ENCODE measurements around the gene IFI30.

The IFI30 gene

DNA sequence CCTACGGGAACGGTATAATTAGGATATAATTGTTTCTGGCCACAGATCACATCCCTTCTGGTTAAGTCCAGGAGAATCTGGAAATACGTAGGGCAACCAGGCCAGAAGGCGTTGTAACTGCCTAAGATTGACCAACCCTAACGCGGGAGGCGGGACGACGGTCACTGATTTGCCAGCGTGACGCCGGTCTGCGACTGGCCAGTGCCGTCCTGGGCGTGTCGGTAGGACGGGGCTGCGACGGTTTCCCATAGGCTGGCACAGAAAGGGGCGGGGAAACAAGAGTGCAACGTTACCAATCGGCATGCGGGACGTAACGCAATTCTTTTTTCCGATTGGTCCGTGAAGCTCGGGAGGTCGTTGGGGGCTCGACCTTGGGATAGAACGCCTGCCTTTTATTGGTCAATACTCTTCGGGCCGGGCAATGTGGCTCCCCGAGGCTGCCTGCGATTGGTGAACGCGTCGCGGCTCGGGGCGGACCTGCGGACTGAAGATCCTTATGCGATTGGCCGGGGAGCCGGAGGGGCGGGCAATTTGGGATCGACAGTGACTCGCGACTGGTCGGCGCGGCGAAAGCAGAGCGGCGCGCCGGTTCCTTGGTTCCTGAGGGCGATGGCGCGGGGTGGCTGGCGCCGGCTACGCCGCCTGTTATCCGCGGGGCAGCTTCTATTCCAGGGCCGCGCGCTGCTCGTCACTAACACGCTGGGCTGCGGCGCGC is 19.2 kb downstream of the IFI30 start, which contains the start of gene MPV17L2:
MPV17L2 (plus strand) TSS at position 546 of the 715 bp plus-strand sequence; CDS start at position 610, 64 bp downstream.
- no peak for TF ChIP-seq CTCF (IDR thresholded peaks at IDR 0.05)
- Histone ChIP-seq H3K9me3 (ENCODE audit: control insufficient read depth, low read length) (no peaks in the 10 kb centered on the region), H3K79me2 (no peaks in the 10 kb centered on the region)

DNA sequence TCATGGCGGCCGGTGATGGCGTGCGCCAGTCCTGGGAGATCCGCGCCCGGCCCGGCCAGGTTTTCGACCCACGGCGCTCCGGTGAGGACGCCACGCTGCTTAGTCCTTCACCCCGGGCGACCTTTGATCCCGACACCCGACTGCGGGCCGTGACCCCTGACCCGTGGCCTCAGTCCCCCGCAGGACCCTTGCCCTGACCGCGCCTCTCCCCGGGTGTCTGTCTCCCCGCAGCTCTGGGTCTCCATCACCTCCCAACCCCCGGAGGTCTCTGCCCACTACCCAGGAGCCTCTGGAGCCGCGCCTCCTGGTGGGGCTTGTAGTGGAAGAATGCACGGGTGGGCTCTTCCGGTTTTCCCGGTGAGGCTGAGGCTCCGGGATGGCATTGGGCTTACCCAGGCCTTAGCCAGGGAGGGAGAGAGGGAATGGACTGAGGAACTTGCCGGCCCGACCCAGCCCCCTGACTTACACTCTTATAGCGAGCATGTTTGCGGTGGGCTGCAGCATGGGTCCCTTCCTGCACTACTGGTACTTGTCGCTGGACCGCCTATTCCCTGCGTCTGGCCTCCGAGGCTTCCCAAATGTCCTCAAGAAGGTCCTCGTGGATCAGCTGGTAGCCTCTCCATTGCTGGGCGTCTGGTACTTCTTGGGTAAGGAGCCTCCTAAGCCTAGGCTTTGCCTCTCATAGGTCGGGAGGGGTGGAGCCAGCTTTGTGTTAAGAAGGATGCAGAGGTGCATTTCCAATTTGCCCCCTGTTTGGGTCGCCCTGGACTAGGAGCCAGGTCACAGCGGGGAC is 20.0 kb downstream of the IFI30 start:
- Histone ChIP-seq H3K9ac (peak overlapping the region; percentile 49), H3K4me3 (ENCODE audit: low read depth, low read length) (peak overlapping the region; percentile 81), H3K9me3 (ENCODE audit: control insufficient read depth, low read length) (no peaks in the 10 kb centered on the region), H3K27ac (peak overlapping the region; percentile 61), H3K27me3 (ENCODE audit: control insufficient read depth, insufficient read depth, low read length) (no peaks in the 10 kb centered on the region), H3K4me2 (ENCODE audit: low read length) (peak overlapping the region; percentile 90), H3K4me1 (peaks cover 5% of the 10 kb centered on the region), H3K36me3 (ENCODE audit: control insufficient read depth, insufficient read depth, low read length) (no peaks in the 10 kb centered on the region), H2AFZ (peak overlapping the region; percentile 91), H3K79me2 (no peaks in the 10 kb centered on the region)
- no peak for TF ChIP-seq CTCF (IDR thresholded peaks at IDR 0.05)

More for the DNA sequence above, 19.2 kb downstream of the IFI30 start, which contains the start of gene MPV17L2:
- Histone ChIP-seq H3K27me3 (ENCODE audit: control insufficient read depth, insufficient read depth, low read length) (no peaks in the 10 kb centered on the region), H3K27ac (peak within 1 kb of the TSS; percentile 99), H2AFZ (peak within 1 kb of the TSS; percentile 91), H3K4me2 (ENCODE audit: low read length) (peak within 1 kb of the TSS; percentile 90), H3K9ac (peak within 1 kb of the TSS; percentile 64), H3K4me3 (ENCODE audit: low read depth, low read length) (peak within 1 kb of the TSS; percentile 81), H3K4me1 (peaks cover 5% of the 10 kb centered on the region), H3K36me3 (ENCODE audit: control insufficient read depth, insufficient read depth, low read length) (no peaks in the 10 kb centered on the region)

DNA sequence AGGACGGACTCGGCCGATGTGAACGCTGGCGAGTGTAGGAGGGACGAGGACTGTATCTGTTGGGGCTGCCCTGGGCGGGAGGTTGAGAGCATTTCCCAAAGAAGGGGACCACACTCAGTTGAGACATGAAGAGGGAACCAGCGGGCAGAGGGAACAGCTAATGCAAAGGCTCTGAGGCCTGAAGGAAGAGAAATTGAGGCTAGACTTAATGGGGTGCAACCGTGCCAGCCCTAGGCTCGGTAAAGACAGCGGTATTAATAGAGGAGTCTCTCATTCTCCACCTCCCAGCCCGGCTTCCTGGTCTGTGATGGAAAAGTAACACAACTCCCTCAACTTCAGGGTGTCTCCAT is 20.5 kb downstream of the IFI30 start:
- peaks cover 5% of the 10 kb centered on the region for H3K4me1 ChIP-seq
- H3K9ac ChIP-seq = no peak overlapping the region
- no peak overlapping the region for H2AFZ ChIP-seq
- no peaks in the 10 kb centered on the region for H3K27me3 ChIP-seq (ENCODE audit: control insufficient read depth, insufficient read depth, low read length)
- H3K9me3 ChIP-seq (ENCODE audit: control insufficient read depth, low read length) = no peaks in the 10 kb centered on the region
- H3K27ac ChIP-seq = no peak overlapping the region
- H3K4me2 ChIP-seq (ENCODE audit: low read length) = peak overlapping the region; percentile 90
- TF ChIP-seq CTCF (IDR thresholded peaks at IDR 0.05) = no peak
- peak overlapping the region; percentile 81 for H3K4me3 ChIP-seq (ENCODE audit: low read depth, low read length)
- H3K79me2 ChIP-seq = no peaks in the 10 kb centered on the region
- no peaks in the 10 kb centered on the region for H3K36me3 ChIP-seq (ENCODE audit: control insufficient read depth, insufficient read depth, low read length)

- no peaks in the 10 kb centered on the region for H3K79me2 ChIP-seq
- H3K36me3 ChIP-seq (ENCODE audit: control insufficient read depth, insufficient read depth, low read length) = no peaks in the 10 kb centered on the region
- H3K4me3 ChIP-seq (ENCODE audit: low read depth, low read length) = peak overlapping the region; percentile 81
- H3K9ac ChIP-seq = no peak overlapping the region
- peaks cover 5% of the 10 kb centered on the region for H3K4me1 ChIP-seq
- TF ChIP-seq CTCF (IDR thresholded peaks at IDR 0.05) = no peak
- H3K4me2 ChIP-seq (ENCODE audit: low read length) = peak overlapping the region; percentile 90
- H3K9me3 ChIP-seq (ENCODE audit: control insufficient read depth, low read length) = no peaks in the 10 kb centered on the region
- H3K27ac ChIP-seq = no peak overlapping the region
- no peak overlapping the region for H2AFZ ChIP-seq
- no peaks in the 10 kb centered on the region for H3K27me3 ChIP-seq (ENCODE audit: control insufficient read depth, insufficient read depth, low read length)
These were observed 21.1 kb downstream of the IFI30 start for GRCh38 chr19:18194554-18195238.

All from parathyroid adenoma (tissue), 2 donors.